OCI-LY1 (cell line): Measurements from ENCODE around the gene DIPK2B.

Experiments used
- H2AFZ ChIP-seq: fragments of 200-600 bp; sonication (generic), shearing (Covaris generic); 2 replicates; pipeline ENCODE4 v1.6.0; 2014; ENCODE audit warnings: antibody characterized with exemption, mild to moderate bottlenecking, low read length
- H3F3A ChIP-seq: fragments of 200-600 bp; sonication (generic), shearing (Covaris generic); 2 replicates; pipeline ENCODE4 v1.6.0; 2014; ENCODE audit warnings: mild to moderate bottlenecking, antibody characterized with exemption, low read length, moderate library complexity; ENCODE audit not compliant: insufficient read depth
- H3K27ac ChIP-seq: fragments of 200-600 bp; sonication (generic); 2 replicates; pipeline ENCODE4 v1.5.1; 2014; ENCODE audit warnings: low read length, mixed run types, mild to moderate bottlenecking, low read depth; ENCODE audit not compliant: poor library complexity, severe bottlenecking
- H3K27me3 ChIP-seq: fragments of 200-600 bp; sonication (generic); 2 replicates; pipeline ENCODE4 v1.6.0; 2014; ENCODE audit warnings: antibody characterized with exemption, mild to moderate bottlenecking, low read length, moderate library complexity; ENCODE audit not compliant: insufficient read depth
- H3K36me3 ChIP-seq: fragments of 200-600 bp; sonication (generic); 2 replicates; pipeline ENCODE4 v1.6.1; 2014; ENCODE audit warnings: mild to moderate bottlenecking, antibody characterized with exemption, low read length, moderate library complexity, mixed read lengths; ENCODE audit not compliant: insufficient read depth
- H3K4me1 ChIP-seq: fragments of 200-600 bp; sonication (generic); 2 replicates; pipeline ENCODE4 v1.5.1; 2014; ENCODE audit warnings: mild to moderate bottlenecking, low read length, moderate library complexity; ENCODE audit not compliant: insufficient read depth, severe bottlenecking
- H3K4me2 ChIP-seq: fragments of 200-600 bp; sonication (generic), shearing (Covaris generic); 2 replicates; pipeline ENCODE4 v1.6.1; 2014; ENCODE audit warnings: low read length
- H3K4me3 ChIP-seq: fragments of 200-600 bp; sonication (generic); 2 replicates; pipeline ENCODE4 v1.5.1; 2014; ENCODE audit warnings: low read length, low read depth, mild to moderate bottlenecking, mixed read lengths; ENCODE audit not compliant: poor library complexity, severe bottlenecking
- H3K79me2 ChIP-seq: fragments of 200-600 bp; shearing (Covaris generic); 2 replicates; pipeline ENCODE4 v1.6.1; 2016; ENCODE audit warnings: mixed run types, low read length, mixed read lengths; ENCODE audit not compliant: insufficient read depth
- H3K9ac ChIP-seq: fragments of 200-600 bp; sonication (generic), shearing (Covaris generic); 2 replicates; pipeline ENCODE4 v1.6.1; 2014; ENCODE audit warnings: mild to moderate bottlenecking, low read length, mixed read lengths
- H3K9me2 ChIP-seq: fragments of 200-600 bp; sonication (generic), shearing (Covaris generic); 2 replicates; pipeline ENCODE4 v1.6.1; 2014; ENCODE audit warnings: low read depth, mild to moderate bottlenecking, low read length, mixed read lengths
- H3K9me3 ChIP-seq: fragments of 200-600 bp; shearing (Covaris generic); 2 replicates; pipeline ENCODE4 v1.6.1; 2014; ENCODE audit warnings: low read length, mixed read lengths
- H4K20me1 ChIP-seq: fragments of 200-600 bp; sonication (generic), shearing (Covaris generic); 2 replicates; pipeline ENCODE4 v1.6.0; 2016; ENCODE audit warnings: mild to moderate bottlenecking, low read length; ENCODE audit not compliant: insufficient read depth
- EZH2 ChIP-seq: fragments of 200-600 bp; sonication (generic), shearing (Covaris generic); IDR thresholded peaks from 2 replicates; pipeline ENCODE4 v1.8.0; 2017; ENCODE audit warnings: borderline replicate concordance, mixed run types, mild to moderate bottlenecking, antibody characterized with exemption, low read length, moderate library complexity, mixed read lengths
- TF ChIP-seq, protein P1 (sequence below): fragments of 200-600 bp; sonication (generic), shearing (Covaris generic); IDR thresholded peaks from 2 replicates; pipeline ENCODE4 v1.5.1; 2017; ENCODE audit warnings: mild to moderate bottlenecking, antibody characterized with exemption, low read length, moderate library complexity, mixed read lengths

Gene DIPK2B

DNA sequence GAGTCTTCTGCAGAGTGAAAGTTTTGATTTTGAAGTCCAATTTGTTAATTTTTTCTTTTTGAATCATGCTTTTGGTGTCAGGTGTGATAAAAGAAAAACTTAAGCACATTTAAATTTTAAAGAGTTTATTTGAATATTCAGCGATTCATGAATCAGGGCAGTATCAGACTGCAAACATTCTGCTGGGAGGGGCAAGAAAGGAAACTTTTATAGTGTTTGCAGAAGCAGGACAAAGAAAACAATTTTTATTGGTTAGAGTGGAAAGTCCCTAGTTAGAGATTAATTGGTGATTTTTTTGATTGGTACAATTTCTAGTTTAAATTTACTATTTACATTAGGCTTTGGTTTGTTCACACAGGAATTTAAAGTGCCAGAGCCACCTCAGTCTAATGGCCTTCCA lies 1.5 kb upstream of the DIPK2B start:
- Histone ChIP-seq H2AFZ (no peak overlapping the region), H3K4me1 (no peaks in the 10 kb centered on the region), H3F3A (no peaks in the 10 kb centered on the region), H3K9ac (no peak overlapping the region), H3K79me2 (no peaks in the 10 kb centered on the region), H3K9me3 (no peaks in the 10 kb centered on the region), H3K27me3 (no peaks in the 10 kb centered on the region), H3K4me2 (no peak overlapping the region), H3K27ac (no peak overlapping the region), H3K9me2 (no peaks in the 10 kb centered on the region), H4K20me1 (no peaks in the 10 kb centered on the region), H3K36me3 (no peaks in the 10 kb centered on the region), H3K4me3 (no peak overlapping the region)
- TF ChIP-seq EZH2: no peak

DNA sequence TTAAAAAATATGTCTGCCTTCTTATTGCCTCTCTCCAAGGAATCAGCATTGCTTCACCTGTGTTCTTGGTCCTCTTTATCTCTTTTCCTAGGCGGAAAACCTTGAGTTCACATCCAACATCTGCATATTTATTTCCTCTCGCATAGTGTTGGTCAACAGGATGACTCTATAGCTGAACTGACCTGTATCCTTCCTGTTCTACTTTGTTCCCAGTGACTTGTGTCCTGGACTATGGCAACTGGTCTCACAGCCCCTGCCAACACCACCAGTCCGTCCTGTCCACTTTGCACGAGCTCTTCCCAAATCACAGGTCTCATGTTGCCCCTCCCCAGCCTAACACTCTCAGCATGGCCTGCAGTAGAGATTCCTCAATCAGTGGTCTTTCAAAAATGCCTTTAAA lies 2.0 kb downstream of the DIPK2B start:
- H3K4me2 ChIP-seq: no peak overlapping the region

DNA sequence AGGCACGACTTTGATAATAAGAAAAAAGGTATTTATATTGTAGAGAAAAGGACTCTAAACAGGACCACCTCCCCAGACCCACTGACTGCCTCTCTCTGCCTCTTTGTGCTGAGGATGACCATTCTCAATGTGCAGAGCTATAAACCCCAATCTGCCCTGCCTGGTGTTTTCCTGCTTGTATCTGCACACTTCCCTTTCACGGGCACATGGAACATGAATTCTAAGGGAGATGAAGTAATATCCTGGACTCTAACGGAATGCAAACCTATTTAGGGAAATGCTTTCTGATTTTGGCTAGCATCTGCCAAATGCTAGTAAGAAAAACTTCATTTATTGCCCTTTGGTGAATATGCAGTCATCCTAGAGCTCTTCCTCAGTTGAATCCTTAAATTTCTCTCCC lies 2.4 kb downstream of the DIPK2B start:
- H3K4me1 ChIP-seq: no peaks in the 10 kb centered on the region
- H3K27ac ChIP-seq: no peak overlapping the region
- H3K36me3 ChIP-seq: no peaks in the 10 kb centered on the region
- TF ChIP-seq, protein P1, sequence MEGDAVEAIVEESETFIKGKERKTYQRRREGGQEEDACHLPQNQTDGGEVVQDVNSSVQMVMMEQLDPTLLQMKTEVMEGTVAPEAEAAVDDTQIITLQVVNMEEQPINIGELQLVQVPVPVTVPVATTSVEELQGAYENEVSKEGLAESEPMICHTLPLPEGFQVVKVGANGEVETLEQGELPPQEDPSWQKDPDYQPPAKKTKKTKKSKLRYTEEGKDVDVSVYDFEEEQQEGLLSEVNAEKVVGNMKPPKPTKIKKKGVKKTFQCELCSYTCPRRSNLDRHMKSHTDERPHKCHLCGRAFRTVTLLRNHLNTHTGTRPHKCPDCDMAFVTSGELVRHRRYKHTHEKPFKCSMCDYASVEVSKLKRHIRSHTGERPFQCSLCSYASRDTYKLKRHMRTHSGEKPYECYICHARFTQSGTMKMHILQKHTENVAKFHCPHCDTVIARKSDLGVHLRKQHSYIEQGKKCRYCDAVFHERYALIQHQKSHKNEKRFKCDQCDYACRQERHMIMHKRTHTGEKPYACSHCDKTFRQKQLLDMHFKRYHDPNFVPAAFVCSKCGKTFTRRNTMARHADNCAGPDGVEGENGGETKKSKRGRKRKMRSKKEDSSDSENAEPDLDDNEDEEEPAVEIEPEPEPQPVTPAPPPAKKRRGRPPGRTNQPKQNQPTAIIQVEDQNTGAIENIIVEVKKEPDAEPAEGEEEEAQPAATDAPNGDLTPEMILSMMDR: no peak
- TF ChIP-seq EZH2: no peak
- no peak overlapping the region for H3K9ac ChIP-seq
- no peaks in the 10 kb centered on the region for H4K20me1 ChIP-seq
- H3F3A ChIP-seq: no peaks in the 10 kb centered on the region
- no peaks in the 10 kb centered on the region for H3K79me2 ChIP-seq
- no peak overlapping the region for H3K4me2 ChIP-seq
- H3K4me3 ChIP-seq: no peak overlapping the region
- no peaks in the 10 kb centered on the region for H3K9me2 ChIP-seq
- H3K9me3 ChIP-seq: no peaks in the 10 kb centered on the region
- H2AFZ ChIP-seq: no peak overlapping the region
- H3K27me3 ChIP-seq: no peaks in the 10 kb centered on the region

More for the DNA sequence above, 2.0 kb downstream of the DIPK2B start:
- H3F3A ChIP-seq: no peaks in the 10 kb centered on the region
- H3K79me2 ChIP-seq: no peaks in the 10 kb centered on the region
- no peak overlapping the region for H3K4me3 ChIP-seq
- no peak for TF ChIP-seq EZH2
- TF ChIP-seq, protein P1: no peak
- no peaks in the 10 kb centered on the region for H3K9me2 ChIP-seq
- H3K27me3 ChIP-seq: no peaks in the 10 kb centered on the region
- H3K27ac ChIP-seq: no peak overlapping the region
- H3K9me3 ChIP-seq: no peaks in the 10 kb centered on the region
- H4K20me1 ChIP-seq: no peaks in the 10 kb centered on the region
- H3K4me1 ChIP-seq: no peaks in the 10 kb centered on the region
- no peaks in the 10 kb centered on the region for H3K36me3 ChIP-seq
- no peak overlapping the region for H3K9ac ChIP-seq
- no peak overlapping the region for H2AFZ ChIP-seq

DNA sequence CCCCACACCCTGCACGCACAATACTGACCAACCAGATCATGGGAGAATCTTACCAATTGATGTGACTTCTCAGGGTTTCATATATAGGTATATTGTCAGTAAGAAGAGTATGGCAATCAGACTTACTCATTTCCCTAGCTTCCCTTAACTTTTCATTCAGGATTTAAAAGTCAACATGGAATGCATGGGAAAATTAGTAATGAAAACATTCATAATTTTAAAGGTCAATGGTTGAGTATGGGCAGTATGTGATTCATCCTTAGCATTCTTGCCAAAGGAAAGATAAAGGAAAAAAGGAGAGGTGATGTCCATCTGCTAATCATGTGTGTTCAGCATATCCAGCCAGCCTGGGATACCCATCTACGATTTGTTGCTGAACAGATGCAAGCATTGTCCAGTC lies 4.0 kb downstream of the DIPK2B start:
- no peak for TF ChIP-seq EZH2
- TF ChIP-seq, protein P1: no peak
- no peaks in the 10 kb centered on the region for H3F3A ChIP-seq

More for the DNA sequence above, 4.0 kb downstream of the DIPK2B start:
- H3K9me3 ChIP-seq: no peaks in the 10 kb centered on the region
- no peak overlapping the region for H3K4me3 ChIP-seq
- no peaks in the 10 kb centered on the region for H3K9me2 ChIP-seq
- no peaks in the 10 kb centered on the region for H3K4me1 ChIP-seq
- no peaks in the 10 kb centered on the region for H3K79me2 ChIP-seq
- H4K20me1 ChIP-seq: no peaks in the 10 kb centered on the region
- H3K36me3 ChIP-seq: no peaks in the 10 kb centered on the region
- H3K27ac ChIP-seq: no peak overlapping the region
- no peak overlapping the region for H3K4me2 ChIP-seq
- no peaks in the 10 kb centered on the region for H3K27me3 ChIP-seq
- H2AFZ ChIP-seq: no peak overlapping the region
- H3K9ac ChIP-seq: no peak overlapping the region
